HG02885 (cell line): ENCODE results near the gene GH2.
"Not testable (repeated sequence)": the region's sequence is repeated elsewhere in the genome, so short reads cannot be mapped to it uniquely, and the experiment has no call there.

Experiments used
- ATAC-seq: cut with Tn5 transposase; IDR thresholded peaks from one replicate; pipeline ENCODE4 v1.9.1; 2021; ENCODE audit warnings: mild to moderate bottlenecking; ENCODE audit not compliant: unreplicated experiment, poor library complexity

GH2 gene

GRCh38 chr17:63911657-63912100 lies 29.9 kb upstream of the GH2 start:
- no peak for ATAC-seq

- ATAC-seq: no peak
Measured at GRCh38 chr17:63911041-63911635, 29.4 kb upstream of the GH2 start, which contains the start of gene CSHL1. Gene CSHL1, minus strand, starts transcription at chr17:63911258. Its CDS starts 62 bp downstream, at chr17:63911196.

GRCh38 chr17:63910096-63910495 lies 28.4 kb upstream of the GH2 start:
- no peak for ATAC-seq

- not testable (repeated sequence) for ATAC-seq
Measured at GRCh38 chr17:63909586-63909985, 27.8 kb upstream of the GH2 start.

GRCh38 chr17:63907161-63907778 lies 25.5 kb upstream of the GH2 start:
- not testable (repeated sequence) for ATAC-seq

GRCh38 chr17:63904796-63905195 lies 23.1 kb upstream of the GH2 start:
- ATAC-seq: not testable (repeated sequence)

- not testable (repeated sequence) for ATAC-seq
Measured at GRCh38 chr17:63903787-63904201, 22.1 kb upstream of the GH2 start.

GRCh38 chr17:63901971-63902370 lies 20.2 kb upstream of the GH2 start:
- ATAC-seq: not testable (repeated sequence)

- not testable (repeated sequence) for ATAC-seq
Measured at GRCh38 chr17:63898899-63899798, 17.4 kb upstream of the GH2 start.

- not testable (repeated sequence) for ATAC-seq
Measured at GRCh38 chr17:63896524-63897354, 15.0 kb upstream of the GH2 start, which contains the start of gene CSH1. Gene CSH1, minus strand, starts transcription at chr17:63896574. Its CDS starts 63 bp downstream, at chr17:63896511.

- ATAC-seq: not testable (repeated sequence)
Measured at GRCh38 chr17:63894821-63895220, 13.1 kb upstream of the GH2 start.

GRCh38 chr17:63894021-63894420 lies 12.3 kb upstream of the GH2 start:
- ATAC-seq: not testable (repeated sequence)

GRCh38 chr17:63892316-63893037 lies 10.7 kb upstream of the GH2 start:
- ATAC-seq: not testable (repeated sequence)

GRCh38 chr17:63889026-63889848 lies 7.5 kb upstream of the GH2 start:
- ATAC-seq: not testable (repeated sequence)

GRCh38 chr17:63885119-63885518 lies 3.4 kb upstream of the GH2 start:
- not testable (repeated sequence) for ATAC-seq

GRCh38 chr17:63882626-63883126 lies 932 bp upstream of the GH2 start:
- not testable (repeated sequence) for ATAC-seq

- ATAC-seq: not testable (repeated sequence)
Measured at GRCh38 chr17:63881337-63881736, 407 bp downstream of the GH2 start.

- no peak for ATAC-seq
Measured at GRCh38 chr17:63880706-63881105, 1.0 kb downstream of the GH2 start.
